Measurements from ENCODE around the gene XG. TPM values are rescaled to one million over a fixed set of nuclear protein-coding genes. Genes with fewer than 3 reads are reported as not detected.
"Not testable (repeated sequence)": the region's sequence is repeated elsewhere in the genome, so short reads cannot be mapped to it uniquely, and the experiment has no call there.

XG gene
- total and polyA plus RNA-seq, 4 donors = 0.21 to 0.71 (median 0.39) TPM

- 95 to 97% methylated on average over 9 of the region's 9 CpGs for whole genome bisulfite sequencing, 2 donors
- ATAC-seq (ENCODE audit: insufficient read depth, low FRiP score) = no peak
- TF ChIP-seq CTCF (IDR thresholded peaks at IDR 0.05; ENCODE audit: control extremely low read depth, extremely low read depth) = no peak
Observed at GRCh38 chrX:2733286-2733685, 18.6 kb upstream of the XG start.

GRCh38 chrX:2735270-2735669 lies 16.6 kb upstream of the XG start:
- WGBS, 2 donors = 95% methylated on average over 4 of the region's 4 CpGs

More at GRCh38 chrX:2733286-2733685, 18.6 kb upstream of the XG start:
- no peak overlapping the region for H3K4me3 ChIP-seq
- H3K9me3 ChIP-seq (ENCODE audit: control insufficient read depth in 4 of 4, insufficient read depth in 3 of 4, low read length in 3 of 4) = peaks cover 0 to 1% (median 0%) of the 10 kb centered on the region in 4 donors
- H3K4me1 ChIP-seq (ENCODE audit: control insufficient read depth in 5 of 5, insufficient read depth in 5 of 5, low read length in 5 of 5) = no peaks in the 10 kb centered on the region
- H3K9ac ChIP-seq (ENCODE audit: insufficient read depth in 1 of 2, low read length in 2 of 2) = no peak overlapping the region
- no peaks in the 10 kb centered on the region for H3K27me3 ChIP-seq (ENCODE audit: control insufficient read depth in 3 of 3, insufficient read depth in 3 of 3, low read length in 2 of 3)
- H3K36me3 ChIP-seq (ENCODE audit: control insufficient read depth in 4 of 4, insufficient read depth in 4 of 4, low read length in 4 of 4) = peaks cover 21 to 54% (median 33%) of the 10 kb centered on the region in 4 donors
- DNase-seq = no peak
- H3K27ac ChIP-seq (ENCODE audit: low read depth in 1 of 2, low read length in 1 of 2) = no peak overlapping the region

DNA sequence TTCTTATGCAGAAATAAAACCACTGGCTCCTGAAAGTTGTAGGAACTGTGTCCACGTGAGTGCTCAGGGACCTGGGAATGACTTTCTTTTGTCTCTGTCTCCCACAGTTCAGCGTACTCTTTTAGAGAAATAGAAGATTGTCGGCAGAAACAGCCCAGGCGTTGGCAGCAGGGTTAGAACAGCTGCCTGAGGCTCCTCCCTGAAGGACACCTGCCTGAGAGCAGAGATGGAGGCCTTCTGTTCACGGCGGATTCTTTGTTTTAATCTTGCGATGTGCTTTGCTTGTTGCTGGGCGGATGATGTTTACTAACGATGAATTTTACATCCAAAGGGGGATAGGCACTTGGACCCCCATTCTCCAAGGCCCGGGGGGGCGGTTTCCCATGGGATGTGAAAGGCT lies 11.2 kb upstream of the XG start:
- TF ChIP-seq CTCF (IDR thresholded peaks at IDR 0.05; ENCODE audit: control extremely low read depth, extremely low read depth) = no peak
- Histone ChIP-seq H3K9ac (ENCODE audit: insufficient read depth in 1 of 2, low read length in 2 of 2) (no peak overlapping the region), H3K9me3 (ENCODE audit: control insufficient read depth in 4 of 4, insufficient read depth in 3 of 4, low read length in 3 of 4) (no peaks in the 10 kb centered on the region), H3K4me1 (ENCODE audit: control insufficient read depth in 5 of 5, insufficient read depth in 5 of 5, low read length in 5 of 5) (no peaks in the 10 kb centered on the region), H3K36me3 (ENCODE audit: control insufficient read depth in 4 of 4, insufficient read depth in 4 of 4, low read length in 4 of 4) (peaks cover 16 to 31% (median 24%) of the 10 kb centered on the region in 4 donors), H3K27me3 (ENCODE audit: control insufficient read depth in 3 of 3, insufficient read depth in 3 of 3, low read length in 2 of 3) (peaks cover 0 to 4% (median 0%) of the 10 kb centered on the region in 3 donors), H3K27ac (ENCODE audit: low read depth in 1 of 2, low read length in 1 of 2) (no peak overlapping the region), H3K4me3 (no peak overlapping the region)
- 94% methylated on average over 11 of the region's 11 CpGs for WGBS, 2 donors
- DNase-seq (no peak), ATAC-seq (ENCODE audit: insufficient read depth, low FRiP score) (no peak)

More at GRCh38 chrX:2735270-2735669, 16.6 kb upstream of the XG start:
- peaks cover 15 to 43% (median 27%) of the 10 kb centered on the region in 4 donors for H3K36me3 ChIP-seq (ENCODE audit: control insufficient read depth in 4 of 4, insufficient read depth in 4 of 4, low read length in 4 of 4)
- H3K4me1 ChIP-seq (ENCODE audit: control insufficient read depth in 5 of 5, insufficient read depth in 5 of 5, low read length in 5 of 5) = no peaks in the 10 kb centered on the region
- DNase-seq (no peak), ATAC-seq (ENCODE audit: insufficient read depth, low FRiP score) (no peak)
- no peak overlapping the region for H3K9ac ChIP-seq (ENCODE audit: insufficient read depth in 1 of 2, low read length in 2 of 2)
- no peak for TF ChIP-seq CTCF (IDR thresholded peaks at IDR 0.05; ENCODE audit: control extremely low read depth, extremely low read depth)
- no peak overlapping the region for H3K27ac ChIP-seq (ENCODE audit: low read depth in 1 of 2, low read length in 1 of 2)
- no peak overlapping the region for H3K4me3 ChIP-seq
- H3K9me3 ChIP-seq (ENCODE audit: control insufficient read depth in 4 of 4, insufficient read depth in 3 of 4, low read length in 3 of 4) = peaks cover 0 to 1% (median 0%) of the 10 kb centered on the region in 4 donors
- H3K27me3 ChIP-seq (ENCODE audit: control insufficient read depth in 3 of 3, insufficient read depth in 3 of 3, low read length in 2 of 3) = no peaks in the 10 kb centered on the region

DNA sequence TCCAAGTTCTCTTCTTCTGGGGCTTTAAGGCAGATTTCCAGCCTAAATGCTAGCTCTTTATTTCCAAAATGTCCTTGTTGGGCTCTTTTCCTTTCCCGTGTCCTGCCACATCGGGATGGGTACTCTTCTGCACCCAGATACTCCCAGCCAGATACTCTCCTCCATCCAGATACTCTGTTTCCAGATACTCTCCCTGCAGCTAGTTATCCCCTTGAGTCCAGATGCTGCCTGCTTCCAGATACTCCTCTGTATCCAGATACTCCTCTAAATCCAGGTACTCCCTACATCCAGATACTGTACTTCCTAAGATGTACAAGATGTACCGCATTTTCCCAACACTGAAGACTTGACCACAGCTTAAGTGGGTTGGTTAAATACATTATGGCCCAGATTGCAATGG lies 10.5 kb upstream of the XG start:
- ATAC-seq (ENCODE audit: insufficient read depth, low FRiP score) (no peak), DNase-seq (no peak)
- peaks cover 14 to 27% (median 23%) of the 10 kb centered on the region in 4 donors for H3K36me3 ChIP-seq (ENCODE audit: control insufficient read depth in 4 of 4, insufficient read depth in 4 of 4, low read length in 4 of 4)
- no peaks in the 10 kb centered on the region for H3K9me3 ChIP-seq (ENCODE audit: control insufficient read depth in 4 of 4, insufficient read depth in 3 of 4, low read length in 3 of 4)
- H3K4me1 ChIP-seq (ENCODE audit: control insufficient read depth in 5 of 5, insufficient read depth in 5 of 5, low read length in 5 of 5) = no peaks in the 10 kb centered on the region
- no peak overlapping the region for H3K27ac ChIP-seq (ENCODE audit: low read depth in 1 of 2, low read length in 1 of 2)
- H3K4me3 ChIP-seq = no peak overlapping the region
- no peak for TF ChIP-seq CTCF (IDR thresholded peaks at IDR 0.05; ENCODE audit: control extremely low read depth, extremely low read depth)
- H3K9ac ChIP-seq (ENCODE audit: insufficient read depth in 1 of 2, low read length in 2 of 2) = no peak overlapping the region
- peaks cover 0 to 4% (median 0%) of the 10 kb centered on the region in 3 donors for H3K27me3 ChIP-seq (ENCODE audit: control insufficient read depth in 3 of 3, insufficient read depth in 3 of 3, low read length in 2 of 3)
- 98% methylated on average over 3 of the region's 3 CpGs for WGBS, 2 donors

DNA sequence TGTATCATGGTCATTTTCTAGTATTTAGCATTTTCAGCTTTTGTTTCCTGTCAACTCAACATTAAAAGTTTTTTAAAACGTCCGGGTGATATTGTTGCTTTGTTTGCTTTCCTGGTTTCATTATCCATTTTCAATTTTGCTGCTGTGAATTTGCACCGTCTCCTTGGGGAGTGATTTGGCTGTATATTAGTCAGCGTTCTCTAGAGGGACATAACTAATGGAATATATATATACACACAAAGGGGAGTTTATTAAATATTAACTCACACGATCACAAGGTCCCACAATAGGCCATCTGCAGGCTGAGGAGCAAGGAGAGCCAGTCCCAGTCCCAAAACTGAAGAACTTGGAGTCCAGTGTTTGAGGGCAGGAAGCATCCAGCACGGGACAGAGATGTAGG lies 5.6 kb upstream of the XG start:
- H3K27ac ChIP-seq (ENCODE audit: low read depth in 1 of 2, low read length in 1 of 2); H3K9ac ChIP-seq (ENCODE audit: insufficient read depth in 1 of 2, low read length in 2 of 2); H3K4me3 ChIP-seq; H3K9me3 ChIP-seq (ENCODE audit: control insufficient read depth in 4 of 4, insufficient read depth in 3 of 4, low read length in 3 of 4); H3K27me3 ChIP-seq (ENCODE audit: control insufficient read depth in 3 of 3, insufficient read depth in 3 of 3, low read length in 2 of 3); ATAC-seq (ENCODE audit: insufficient read depth, low FRiP score); DNase-seq; H3K4me1 ChIP-seq (ENCODE audit: control insufficient read depth in 5 of 5, insufficient read depth in 5 of 5, low read length in 5 of 5): not testable (repeated sequence)
- WGBS, 2 donors = 44 to 60% methylated on average over 6 of the region's 6 CpGs
- H3K36me3 ChIP-seq (ENCODE audit: control insufficient read depth in 4 of 4, insufficient read depth in 4 of 4, low read length in 4 of 4) = peaks cover 4 to 11% (median 5%) of the 10 kb centered on the region in 4 donors

All from lung (tissue), 12 donors.